Activated CD4-positive, alpha-beta T cell treated with anti-CD3 and anti-CD28 coated beads for 4 hours (primary cell): Measurements from ENCODE around the gene SUPT7L.
A peak's percentile ranks its signal among the peaks of the same experiment; 100 is the strongest.

Source experiments
- DNase-seq, 2 donors: peaks; one replicate each; pipeline ENCODE4 v3.0.0-alpha.2; 2020

Gene SUPT7L, protein sequence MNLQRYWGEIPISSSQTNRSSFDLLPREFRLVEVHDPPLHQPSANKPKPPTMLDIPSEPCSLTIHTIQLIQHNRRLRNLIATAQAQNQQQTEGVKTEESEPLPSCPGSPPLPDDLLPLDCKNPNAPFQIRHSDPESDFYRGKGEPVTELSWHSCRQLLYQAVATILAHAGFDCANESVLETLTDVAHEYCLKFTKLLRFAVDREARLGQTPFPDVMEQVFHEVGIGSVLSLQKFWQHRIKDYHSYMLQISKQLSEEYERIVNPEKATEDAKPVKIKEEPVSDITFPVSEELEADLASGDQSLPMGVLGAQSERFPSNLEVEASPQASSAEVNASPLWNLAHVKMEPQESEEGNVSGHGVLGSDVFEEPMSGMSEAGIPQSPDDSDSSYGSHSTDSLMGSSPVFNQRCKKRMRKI

DNA sequence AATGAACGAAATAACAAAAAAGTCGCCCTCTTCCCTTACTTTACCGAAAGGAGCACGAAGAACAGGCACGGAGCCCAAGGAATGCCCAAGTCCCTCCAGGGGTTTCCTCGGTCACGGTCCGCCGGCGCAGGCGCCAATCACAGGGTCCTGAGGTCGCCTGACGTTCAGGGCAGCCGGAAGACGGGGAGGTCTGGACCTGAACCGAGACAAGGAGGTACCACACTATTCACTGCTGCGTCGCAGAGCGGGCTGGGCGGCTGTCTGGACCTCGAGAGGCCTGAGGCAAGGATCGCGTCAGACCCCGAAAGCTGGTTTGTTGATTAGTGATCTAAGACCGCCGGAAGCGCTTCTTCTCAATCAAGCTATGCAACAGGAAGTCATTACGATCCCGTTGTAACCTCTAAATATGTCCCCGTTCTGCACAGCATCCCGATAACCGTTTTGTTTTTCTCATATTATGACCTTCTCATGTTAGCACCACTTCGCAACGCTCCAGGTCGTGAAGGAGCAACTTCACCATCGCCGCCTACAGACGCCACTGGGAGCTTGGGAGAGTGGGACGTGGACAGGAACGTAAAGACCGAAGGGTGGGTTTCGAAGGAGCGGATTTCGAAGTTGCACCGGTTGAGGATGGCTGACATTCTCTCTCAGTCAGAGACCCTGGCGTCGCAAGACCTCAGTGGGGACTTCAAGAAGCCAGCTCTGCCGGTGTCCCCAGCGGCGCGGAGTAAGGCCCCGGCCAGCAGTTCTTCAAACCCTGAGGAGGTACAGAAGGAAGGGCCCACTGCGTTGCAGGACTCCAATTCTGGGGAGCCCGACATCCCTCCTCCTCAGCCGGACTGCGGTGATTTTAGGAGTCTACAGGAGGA is at the start of gene SUPT7L, which contains the start of gene SLC4A1AP:
SUPT7L (minus strand) TSS at position 330 of the 869 bp plus-strand sequence. CDS start 1,422 bp downstream, outside the sequence.
SLC4A1AP (plus strand) TSS at position 605 of the 869 bp plus-strand sequence; CDS start at position 631, 26 bp downstream.
- peak; percentile 68 to 72 for DNase-seq

DNA sequence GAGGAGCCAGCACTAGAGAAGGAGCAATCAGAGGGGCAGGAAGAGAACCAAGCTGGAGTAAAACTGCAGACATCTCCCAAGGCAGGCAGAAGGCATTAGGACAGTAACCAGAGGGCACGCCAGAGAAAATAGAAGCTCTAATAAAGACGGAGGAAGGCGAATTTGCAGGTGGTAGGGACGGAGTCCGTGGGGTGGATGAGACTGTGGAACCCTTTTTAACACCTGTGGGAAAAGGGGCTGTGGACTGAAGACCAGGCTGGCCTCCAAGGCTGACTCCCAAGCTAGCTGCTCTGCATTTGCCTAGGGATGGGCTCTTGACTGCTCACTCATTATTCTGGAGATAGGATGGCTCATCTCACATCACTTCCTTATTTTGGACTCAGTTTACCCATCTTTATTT is 49.8 kb upstream of the SUPT7L start:
- no peak for DNase-seq

DNA sequence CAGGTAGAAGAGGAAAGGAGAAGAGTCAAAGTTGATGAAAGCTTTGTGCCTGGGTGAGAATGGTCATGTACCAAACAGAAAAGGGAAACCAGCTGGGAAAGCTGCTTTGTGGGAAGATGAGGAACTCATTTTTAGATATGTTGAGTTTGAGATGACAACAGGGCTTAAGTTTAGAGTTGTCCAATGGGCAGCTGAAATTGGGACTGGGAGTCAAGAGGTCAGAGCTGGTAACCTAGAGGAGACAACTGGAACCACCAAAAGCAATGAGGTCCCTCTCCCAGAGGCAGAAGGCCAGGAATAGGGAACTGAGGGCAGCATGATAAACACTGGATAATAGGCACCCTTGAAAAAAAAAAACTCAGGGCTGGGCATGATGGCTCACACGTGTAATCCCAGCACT is 49.1 kb upstream of the SUPT7L start:
- no peak for DNase-seq

DNA sequence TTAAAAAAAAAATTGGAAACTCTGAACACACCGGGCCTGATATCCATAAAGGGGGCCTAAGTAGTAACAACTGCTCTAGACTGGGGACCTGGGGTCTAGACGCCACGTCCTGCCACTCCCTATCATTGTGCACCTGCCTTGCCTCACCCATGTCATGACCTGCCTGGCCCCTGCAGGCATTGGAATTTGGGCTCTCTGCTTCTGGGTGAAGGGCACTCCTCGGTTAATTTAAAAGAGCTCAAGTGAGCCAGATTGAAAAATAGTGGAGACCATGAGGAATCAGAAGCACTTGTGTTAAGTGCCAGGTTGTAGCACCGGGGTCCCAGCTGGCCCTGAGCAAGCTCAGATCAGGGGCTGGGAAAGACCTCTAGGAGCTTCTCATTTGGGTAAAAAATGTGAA is 48.4 kb upstream of the SUPT7L start:
- DNase-seq: no peak

DNA sequence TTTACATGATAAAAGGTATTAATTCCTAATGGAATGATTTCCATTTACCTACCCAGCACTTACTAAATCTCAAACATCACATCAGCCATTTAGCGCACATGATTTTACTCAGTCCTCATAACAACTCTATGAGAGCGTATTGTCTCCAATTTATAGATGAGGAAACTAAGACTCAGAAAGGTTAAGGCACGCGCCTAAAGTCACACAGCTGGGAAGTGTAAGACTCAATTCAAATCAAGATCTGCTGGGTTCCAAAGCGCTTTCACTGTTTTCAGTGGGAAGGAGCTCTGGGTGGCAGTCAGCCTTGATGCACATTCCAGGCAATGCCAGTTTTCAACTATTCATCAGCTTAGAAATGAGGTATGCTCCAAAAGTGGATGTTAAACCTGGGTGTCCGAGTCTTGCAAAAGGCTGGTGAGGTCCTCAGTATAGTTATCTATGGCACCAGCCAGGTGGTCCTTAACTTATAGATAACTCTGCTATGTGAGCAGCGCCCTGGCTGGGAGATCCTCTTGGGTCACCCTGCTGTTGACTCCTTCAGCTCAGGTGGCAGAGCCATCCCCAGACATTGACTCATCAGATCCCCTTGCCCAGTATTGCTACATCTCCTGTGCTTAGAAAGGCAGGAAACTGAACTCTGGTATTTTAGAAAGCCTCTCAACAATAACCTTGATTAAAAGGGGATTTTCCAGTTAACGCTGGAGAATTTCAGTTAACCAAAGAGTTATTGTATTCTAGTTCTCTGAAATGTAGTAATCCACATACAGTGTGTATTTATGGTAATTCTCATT is 47.4 kb upstream of the SUPT7L start:
- no peak for DNase-seq

DNA sequence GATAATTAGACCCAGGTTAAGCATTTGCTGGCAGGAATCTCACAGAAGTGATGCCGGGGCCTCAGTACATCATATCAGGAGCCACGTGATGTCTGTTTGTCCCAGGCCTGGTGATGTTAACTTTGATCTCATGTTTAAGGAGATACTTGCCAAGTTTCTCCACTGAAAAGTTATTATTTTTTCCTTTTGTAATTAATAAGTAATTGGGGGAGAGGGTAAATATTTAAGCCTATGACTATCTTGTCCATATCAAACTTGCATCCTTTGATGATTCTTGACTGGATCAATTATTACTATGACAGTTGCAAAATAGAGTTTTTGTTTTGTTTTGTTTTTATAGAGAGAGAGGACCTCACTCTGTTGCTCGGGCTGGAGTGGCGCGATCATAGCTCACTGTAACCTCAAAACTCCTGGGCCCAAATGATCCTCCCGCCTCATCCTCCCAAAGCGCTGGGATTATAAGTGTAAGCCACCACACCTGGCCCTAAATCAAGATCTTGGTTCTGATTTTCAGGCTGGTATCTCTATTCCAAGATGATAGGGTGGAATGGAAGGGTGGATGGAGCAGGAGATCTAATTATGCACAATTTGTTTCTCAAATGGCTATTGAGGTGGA is 46.7 kb upstream of the SUPT7L start:
- DNase-seq: no peak

DNA sequence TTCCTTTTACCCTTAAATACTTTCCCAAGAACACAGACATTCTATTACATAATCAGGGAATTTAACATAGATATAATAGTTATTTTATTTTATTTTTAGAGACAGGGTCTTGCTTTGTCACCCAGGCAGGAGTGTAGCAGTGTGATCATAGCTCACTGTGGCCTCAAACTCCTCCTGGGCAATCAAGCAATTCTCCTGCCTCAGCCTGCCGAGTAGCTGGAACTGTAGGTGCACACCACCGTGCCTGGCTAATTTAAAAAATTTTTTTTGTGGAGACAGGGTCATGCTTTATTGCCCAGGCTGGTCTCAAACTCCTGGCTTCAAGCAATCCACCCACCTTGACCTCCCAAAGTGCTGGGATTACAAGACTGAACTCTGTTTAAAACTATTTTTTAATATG is 45.9 kb upstream of the SUPT7L start:
- no peak for DNase-seq

DNA sequence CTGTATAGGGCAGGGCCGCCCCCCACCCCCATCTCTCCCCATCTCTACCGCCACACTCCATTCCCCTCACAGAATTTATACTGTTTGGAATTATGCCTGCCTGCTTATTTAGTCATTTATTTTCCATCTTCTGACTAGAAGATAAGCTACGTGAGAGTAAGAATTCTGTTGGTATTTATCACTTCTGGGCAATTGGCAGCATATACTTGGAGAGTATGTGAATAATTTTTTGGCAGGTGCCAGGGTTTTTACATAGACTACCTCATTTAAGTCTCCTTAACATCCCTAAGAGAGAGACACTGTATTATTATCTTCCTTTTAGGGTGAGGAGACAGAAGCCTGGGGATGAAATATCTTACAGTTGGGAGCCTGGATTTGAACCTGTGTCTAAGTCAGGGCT is 45.3 kb upstream of the SUPT7L start:
- no peak for DNase-seq

DNA sequence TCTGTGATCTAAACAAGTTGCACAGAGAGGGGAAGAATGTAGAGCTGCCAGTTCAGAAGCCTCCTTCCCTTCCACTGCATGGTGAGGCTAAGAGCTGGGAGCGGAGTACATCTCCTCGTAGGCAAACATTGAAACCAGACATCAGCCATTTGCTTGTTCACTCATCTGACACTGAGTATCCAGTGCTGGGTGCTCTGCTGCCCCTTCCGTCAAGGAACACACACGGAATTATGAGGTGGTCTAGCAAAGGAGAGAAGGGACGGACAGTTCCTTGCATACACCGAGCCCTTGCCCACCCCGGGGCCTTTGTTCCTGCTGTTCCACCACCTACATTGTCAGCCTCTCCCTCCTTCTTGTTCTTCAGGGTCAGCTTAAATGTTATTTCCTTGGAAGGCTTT is 44.8 kb upstream of the SUPT7L start:
- DNase-seq: no peak

DNA sequence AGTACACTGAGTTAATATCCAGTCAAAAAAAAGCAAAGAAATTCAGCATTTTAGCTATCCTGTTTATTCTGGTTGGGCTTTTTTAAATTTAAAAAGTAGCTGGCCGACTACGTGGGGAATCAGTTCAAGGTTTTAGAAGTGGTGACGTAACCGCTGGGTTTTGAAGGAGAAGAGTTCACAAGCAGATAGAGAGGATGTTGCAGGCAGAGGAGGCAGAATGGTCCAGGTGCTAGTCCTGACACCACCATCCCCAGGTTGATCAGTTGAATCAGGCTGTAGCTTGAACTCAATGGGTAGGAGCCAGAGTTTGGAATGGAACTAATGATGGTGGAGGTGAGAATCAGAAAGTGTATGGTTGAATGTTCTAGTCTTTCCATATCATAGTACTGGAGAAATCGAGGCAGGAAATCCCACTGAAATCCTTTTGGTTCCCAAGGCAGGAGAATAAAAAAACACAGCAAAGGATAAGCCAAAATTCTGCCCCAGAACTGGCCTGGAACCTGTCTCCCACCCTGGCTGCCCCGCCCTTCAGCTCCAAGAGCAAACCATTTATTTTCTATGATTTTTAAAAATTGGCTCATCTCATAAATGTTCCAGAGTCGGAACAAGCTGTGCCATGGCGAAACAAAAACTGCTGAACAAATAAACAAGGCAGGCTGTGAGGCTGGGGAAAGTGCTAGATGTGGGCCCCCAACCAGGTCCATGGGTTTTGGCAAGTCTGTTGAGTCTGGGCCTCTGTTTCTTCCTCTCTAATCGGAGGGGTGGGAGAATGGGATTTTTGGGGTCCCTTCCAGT is 44.2 kb upstream of the SUPT7L start:
- DNase-seq: no peak

DNA sequence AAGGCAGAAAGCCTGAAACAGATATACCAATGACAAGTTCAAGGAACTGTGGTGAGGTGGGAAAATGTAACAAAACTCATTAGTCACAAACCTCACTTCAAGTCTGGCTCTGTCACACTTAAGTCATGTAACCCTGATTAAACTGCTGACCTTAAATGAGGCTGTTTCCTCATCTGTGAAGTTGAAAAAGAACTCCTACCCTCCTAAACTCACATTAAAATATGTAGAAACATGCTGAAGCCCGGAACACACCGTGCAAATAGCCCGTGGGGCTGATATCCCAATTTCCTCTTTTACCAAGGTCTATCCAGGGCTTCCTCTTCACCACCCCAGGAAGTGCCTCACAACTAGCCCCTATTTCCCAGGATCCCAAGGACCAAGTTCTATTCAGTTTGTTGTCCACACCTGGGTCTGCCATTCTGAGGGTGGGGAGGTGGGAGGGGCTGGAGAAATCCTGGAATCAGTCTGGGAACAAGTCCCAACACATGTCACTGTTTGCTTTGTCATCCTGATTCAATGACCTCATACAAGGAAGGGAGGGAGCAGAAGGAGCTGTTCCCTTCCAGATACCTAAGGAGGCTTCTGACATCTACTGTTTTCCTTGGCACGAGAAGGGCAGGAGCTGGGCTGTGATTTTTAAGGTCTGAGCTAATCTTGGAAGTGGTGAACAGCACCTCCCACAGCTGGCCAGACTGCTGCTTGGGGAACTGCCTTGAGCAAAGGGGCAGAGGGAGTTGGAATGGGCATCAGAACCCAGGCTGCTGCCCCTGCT is 42.6 kb upstream of the SUPT7L start:
- no peak for DNase-seq

DNA sequence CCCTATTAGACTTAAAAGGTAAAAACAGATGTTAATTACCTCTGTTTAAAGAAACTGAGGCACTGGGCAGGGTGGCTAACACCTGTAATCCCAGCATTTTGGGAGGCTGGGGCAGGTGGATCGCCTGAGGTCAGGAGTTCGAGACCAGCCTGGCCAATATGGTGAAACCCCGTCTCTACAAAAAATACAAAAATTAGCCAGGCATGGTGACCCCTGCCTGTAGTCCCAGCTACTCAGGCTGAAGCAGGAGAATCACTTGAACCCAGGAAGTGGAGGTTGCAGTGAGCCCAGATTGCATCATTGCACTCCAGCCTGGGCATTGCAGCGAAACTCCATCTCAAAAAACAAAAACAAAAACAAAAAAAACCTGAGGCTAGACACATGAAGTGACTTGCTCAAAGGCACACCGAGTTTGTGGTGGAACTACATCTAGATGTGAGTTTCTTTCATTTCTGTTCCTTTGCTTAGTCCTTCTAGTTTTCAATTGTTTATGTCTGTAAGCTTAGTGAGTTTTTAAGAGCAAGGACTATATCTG is 41.0 kb upstream of the SUPT7L start:
- DNase-seq: no peak

DNA sequence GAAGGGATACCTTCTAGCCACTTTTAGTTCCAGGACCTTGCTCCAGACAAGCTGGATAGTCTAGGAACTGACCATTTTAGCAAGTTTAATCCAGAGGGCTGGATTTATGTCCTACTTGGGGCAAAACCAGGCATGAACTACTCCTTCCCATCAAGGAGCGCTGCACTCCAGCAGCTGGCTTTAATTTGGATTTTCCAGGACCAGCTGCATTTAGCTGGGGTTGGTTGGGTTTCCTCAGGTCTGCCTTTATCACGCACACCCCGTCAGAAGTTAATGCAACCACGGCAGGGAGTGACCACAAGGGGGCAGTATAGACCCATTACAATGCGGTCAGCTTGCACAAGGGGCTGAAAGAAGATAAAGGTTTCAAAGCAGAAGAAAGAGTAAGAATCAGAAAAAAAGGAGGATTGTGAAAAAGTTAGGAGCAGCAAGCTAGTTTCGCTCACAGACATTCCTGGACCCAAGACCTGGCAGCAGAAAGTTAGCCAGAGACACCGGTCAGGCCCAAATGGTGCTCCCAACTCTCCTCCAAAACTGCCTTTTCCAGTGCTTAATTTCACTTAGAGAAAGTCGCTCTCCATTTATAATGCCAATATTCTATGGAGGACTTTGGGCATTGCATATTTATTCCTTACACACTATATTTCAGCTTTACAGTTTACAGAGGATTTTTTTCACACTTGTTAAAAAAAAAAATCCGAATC is 40.4 kb upstream of the SUPT7L start:
- peak; percentile 79 to 89 for DNase-seq

DNA sequence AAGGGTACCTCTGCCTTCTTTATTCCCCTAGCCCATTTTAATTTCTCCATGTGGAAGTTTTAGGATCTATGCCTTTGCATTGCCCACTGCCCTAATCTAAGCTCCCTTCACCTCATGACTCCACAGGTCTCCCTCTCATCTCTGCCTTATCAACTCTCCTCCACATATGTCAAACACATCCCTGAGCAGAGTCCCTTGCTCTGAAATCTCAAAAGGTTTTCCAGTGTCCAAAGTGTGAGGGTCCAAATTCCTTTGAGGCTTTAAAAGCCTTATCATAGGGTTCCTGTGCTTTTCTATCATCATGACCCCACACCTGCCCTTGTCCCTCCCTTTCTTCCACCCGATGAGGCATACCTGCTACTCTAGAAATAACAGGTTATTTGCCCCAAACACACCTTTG is 38.9 kb upstream of the SUPT7L start:
- DNase-seq: no peak

DNA sequence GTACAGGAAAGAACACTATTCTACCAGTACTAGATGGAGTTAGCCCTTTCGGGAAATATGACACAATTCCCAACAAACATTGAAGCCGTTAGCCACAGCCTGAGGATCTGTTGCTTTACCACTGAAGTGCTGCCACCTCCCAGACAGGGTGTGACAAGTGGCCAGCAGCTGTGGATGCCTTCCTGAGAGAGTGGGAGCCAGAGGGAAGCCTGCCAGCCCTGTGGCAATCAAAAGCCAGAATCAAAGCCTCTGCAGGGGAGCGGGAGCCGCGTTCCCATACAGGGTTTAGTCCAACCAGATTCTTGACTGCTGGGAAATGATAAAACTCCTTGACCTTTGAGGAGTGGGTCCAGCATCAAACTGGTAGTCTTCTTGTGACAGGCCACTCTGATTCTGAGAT is 38.3 kb upstream of the SUPT7L start:
- no peak for DNase-seq

DNA sequence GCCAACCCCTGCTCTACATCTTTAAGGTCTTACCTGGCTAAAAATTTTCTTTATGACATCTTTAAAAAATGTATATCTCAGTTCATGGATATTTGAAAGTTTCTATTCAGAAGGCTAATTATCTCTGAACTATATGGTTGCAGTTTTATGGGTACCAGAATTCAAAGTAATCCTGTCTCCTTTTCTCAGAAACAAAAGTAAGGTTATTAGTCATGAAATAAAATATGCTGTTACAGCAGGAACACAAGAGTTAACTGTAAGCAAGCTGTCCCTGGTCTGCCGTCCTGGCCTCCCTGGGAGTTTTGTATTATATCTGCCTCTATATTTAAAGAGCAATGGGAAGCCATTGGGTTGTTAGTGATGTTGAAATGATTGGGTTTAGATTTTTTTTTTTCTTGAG is 34.2 kb upstream of the SUPT7L start:
- no peak for DNase-seq

DNA sequence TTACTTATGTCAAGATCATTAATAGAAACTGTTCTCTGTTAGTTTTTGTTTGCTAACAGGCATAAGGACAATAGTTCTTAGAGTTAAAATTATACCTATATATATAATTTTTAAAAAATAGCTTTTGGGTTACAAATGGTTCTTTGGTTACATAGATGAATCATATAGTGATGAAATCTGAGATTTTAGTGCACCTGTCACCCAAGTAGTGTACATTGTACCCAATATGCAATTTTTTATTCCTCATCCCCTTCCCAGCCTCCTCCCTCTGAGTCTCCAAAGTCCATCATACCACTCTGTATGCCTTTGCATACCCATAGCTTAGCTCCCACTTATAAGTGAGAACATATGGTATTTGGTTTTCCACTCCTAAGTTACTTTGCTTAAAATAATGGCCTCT is 26.6 kb upstream of the SUPT7L start:
- no peak for DNase-seq

DNA sequence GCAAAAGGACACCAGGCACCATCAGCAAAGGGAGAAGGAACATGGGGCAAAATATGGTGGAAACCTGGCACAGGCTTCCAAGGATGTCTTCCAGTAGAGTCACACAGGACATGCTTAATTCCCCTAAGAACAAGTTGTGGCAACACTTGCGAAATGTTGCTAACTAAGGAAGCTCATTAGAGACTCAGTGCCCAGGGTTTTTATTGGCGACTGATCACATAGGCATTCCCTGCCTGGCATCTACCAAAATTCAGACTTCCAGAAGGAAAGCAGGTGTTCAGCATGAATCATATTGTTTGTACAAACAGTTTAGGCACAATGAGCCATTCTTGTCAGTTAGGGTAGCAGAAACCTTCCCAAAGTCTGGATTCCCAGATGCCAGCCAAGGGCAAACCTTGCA is 26.0 kb upstream of the SUPT7L start:
- no peak for DNase-seq

DNA sequence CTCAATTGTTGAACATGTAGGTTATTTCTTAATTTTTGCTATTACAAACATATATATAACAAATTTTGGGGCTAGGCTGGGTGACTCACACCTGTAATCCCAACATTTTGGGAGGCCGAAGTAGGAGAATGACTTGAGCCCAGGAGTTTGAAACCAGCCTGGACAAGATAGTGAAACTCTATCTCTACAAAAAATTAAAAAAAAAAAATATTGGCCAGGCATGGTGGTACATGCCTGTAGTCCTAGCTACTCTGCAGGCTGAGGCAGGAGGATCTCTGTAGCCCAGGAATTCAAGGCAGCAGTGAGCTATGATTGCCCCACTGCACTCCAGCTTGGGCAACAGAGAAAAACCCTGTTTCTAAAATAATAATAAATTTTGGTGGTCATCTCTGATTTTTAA is 23.8 kb upstream of the SUPT7L start:
- DNase-seq: no peak

DNA sequence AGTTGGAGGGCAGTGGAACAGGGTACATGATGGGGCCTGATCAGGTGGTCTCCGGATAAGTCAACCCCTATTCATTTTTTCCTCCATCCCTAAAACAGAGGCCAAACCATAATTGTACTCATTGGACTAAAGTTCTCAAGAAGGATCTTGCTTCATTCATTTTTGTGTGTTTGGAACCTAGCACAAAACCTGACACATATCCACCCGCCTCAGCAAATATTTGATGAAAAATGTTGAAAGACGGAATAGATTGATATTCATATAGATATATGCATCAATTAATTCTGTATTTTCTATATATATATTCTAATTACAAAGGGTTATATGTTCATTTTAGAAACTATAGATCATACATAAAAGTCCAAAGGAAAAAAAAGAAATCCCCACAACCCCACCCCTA is 22.2 kb upstream of the SUPT7L start:
- DNase-seq: no peak
